Testis (tissue), 2 donors: Measurements from ENCODE around the gene ANO2.

Source experiments
- POLR2A ChIP-seq: fragments of 450-650 bp; IDR thresholded peaks from one replicate; pipeline ENCODE4 v1.6.1; 2017; ENCODE audit warnings: antibody characterized with exemption, mild to moderate bottlenecking, moderate library complexity
- TF ChIP-seq, protein P1 (sequence below), 3 experiments: fragments of 450-650 bp in 2 of 3; fragments of 200-600 bp in 1 of 3; sonication (generic) in 1 of 3; IDR thresholded peaks; one replicate each; pipeline ENCODE4 v1.5.1; 2016 to 2019; ENCODE audit warnings: antibody characterized with exemption in 3 of 3, mild to moderate bottlenecking in 2 of 3, moderate library complexity in 1 of 3

DNA sequence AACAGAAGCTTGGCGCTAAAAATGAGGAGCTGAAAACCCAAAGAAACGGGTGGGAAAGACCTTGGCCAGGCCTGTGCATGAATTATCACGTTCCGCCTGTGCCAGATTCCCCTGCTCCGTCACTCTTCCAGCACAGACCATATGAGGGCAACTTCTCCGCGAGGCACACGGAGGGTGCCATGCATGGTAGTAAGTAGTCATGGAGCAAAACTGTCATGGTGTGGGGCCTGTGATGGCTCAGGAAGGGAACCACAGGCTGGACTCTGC, 148.2 kb downstream of the ANO2 start:
- TF ChIP-seq POLR2A: no peak
- TF ChIP-seq, protein P1, sequence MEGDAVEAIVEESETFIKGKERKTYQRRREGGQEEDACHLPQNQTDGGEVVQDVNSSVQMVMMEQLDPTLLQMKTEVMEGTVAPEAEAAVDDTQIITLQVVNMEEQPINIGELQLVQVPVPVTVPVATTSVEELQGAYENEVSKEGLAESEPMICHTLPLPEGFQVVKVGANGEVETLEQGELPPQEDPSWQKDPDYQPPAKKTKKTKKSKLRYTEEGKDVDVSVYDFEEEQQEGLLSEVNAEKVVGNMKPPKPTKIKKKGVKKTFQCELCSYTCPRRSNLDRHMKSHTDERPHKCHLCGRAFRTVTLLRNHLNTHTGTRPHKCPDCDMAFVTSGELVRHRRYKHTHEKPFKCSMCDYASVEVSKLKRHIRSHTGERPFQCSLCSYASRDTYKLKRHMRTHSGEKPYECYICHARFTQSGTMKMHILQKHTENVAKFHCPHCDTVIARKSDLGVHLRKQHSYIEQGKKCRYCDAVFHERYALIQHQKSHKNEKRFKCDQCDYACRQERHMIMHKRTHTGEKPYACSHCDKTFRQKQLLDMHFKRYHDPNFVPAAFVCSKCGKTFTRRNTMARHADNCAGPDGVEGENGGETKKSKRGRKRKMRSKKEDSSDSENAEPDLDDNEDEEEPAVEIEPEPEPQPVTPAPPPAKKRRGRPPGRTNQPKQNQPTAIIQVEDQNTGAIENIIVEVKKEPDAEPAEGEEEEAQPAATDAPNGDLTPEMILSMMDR (IDR thresholded peaks at IDR 0.05): no peak
